HTERT RPE-1 (cell line): ENCODE measurements around the gene MCMBP.
"Not testable (repeated sequence)": the region's sequence is repeated elsewhere in the genome, so short reads cannot be mapped to it uniquely, and the experiment has no call there.

Experiments used
- in situ Hi-C: fragments of 300-500 bp; cut with MboI; formaldehyde crosslinking; loops from 4 replicates; pipeline ENCODE4 v1.14.3; 2020; ENCODE audit warnings: low sequenced_read_pairs

The MCMBP gene

DNA sequence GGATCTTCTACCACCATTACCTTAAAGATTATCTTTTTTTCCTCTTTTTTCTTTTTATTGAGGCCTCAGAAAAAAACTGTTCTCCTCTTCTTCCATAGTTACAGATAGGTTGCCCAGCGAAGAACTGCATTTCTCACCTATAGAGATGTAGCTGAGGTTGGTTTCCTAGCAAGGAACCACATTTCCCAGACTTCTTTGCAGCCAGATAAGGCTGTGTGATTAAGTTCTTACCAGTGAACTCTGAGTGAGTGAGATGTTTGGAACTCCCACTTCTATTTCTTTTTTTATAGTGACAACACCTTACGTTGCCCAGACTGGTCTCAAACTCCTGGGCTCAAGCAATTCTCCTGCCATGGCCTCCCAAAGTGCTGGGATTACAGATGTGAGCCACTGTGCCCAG is 5.9 kb upstream of the MCMBP start:
- in situ Hi-C loops = no loop called here

- in situ Hi-C loops = no loop called here
These were observed 428 bp upstream of the MCMBP start for GRCh38 chr10:119872860-119873681.

- in situ Hi-C loops = no loop called here
These were observed 598 bp downstream of the MCMBP start for GRCh38 chr10:119871881-119872609.

DNA sequence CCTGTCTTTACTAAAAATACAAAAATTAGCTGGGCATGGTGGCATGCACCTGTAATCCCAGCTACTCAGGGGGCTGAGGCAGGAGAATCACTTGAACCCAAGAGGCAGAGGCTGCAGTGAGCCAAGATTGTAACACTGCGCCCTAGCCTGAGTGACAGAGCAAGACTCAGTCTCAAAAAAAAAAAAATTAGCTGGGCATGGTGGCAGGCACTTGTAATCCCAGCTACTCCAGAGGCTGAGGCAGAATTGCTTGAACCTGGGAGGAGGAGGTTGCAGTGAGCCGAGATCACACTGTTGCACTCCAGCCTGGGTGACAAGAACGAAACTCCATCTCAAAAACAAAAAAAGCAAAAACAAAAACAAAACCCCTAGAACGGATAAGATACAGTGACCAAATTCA is 3.2 kb downstream of the MCMBP start:
- in situ Hi-C loops = not testable (repeated sequence)

GRCh38 chr10:119867317-119867716 is 5.3 kb downstream of the MCMBP start:
- in situ Hi-C loops = no loop called here

GRCh38 chr10:119865699-119866240 is 6.9 kb downstream of the MCMBP start:
- in situ Hi-C loops = no loop called here

DNA sequence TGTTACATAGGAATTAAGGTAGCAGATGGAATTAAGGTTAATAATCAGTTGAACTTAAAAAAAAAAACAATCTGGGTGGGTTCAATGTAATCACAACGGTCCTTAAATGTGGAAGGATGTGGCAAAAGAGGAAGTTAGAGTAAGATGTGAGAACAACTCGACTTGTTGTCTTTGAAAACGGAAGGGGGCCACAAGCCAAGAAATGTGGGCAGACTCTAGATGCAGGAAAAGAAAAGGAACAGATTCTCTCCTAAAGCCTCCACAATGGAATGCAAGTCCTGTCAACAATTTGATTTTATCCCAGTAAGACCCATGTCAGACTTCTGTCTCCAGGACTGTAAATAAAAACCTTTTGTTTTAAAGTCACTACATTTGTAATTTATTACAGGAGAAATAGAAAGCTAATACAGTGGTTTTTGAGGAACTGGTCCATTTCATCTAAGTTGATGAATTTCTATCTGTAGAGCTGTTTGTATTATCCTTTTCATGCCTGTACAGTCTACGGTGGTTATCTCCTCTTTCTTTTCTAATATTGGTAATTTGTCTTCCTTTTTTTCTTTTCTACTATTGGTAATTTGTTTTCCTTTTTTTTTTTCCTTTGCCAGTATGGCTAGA is 8.6 kb downstream of the MCMBP start:
- in situ Hi-C loops = no loop called here

DNA sequence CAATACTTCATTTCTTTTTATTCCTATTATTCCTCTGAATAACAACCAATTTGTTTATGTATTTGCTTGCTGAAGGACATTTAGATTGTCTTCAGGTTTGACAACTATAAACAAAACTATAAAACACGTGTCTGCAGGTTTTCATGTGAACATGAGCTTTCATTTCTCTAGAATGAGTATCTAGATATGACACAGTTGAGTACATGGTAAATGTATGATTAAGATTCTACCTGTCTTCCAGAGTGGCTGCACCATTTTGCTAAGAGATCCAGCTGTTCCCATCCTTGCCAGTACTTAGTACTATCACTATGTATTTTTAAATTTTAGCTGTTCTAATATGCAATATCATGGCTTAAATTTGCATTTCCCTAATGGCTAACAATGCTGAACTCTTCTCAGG is 10.1 kb downstream of the MCMBP start:
- in situ Hi-C loops = no loop called here

- in situ Hi-C loops = no loop called here
These were observed 11.6 kb downstream of the MCMBP start for GRCh38 chr10:119860866-119861607.

DNA sequence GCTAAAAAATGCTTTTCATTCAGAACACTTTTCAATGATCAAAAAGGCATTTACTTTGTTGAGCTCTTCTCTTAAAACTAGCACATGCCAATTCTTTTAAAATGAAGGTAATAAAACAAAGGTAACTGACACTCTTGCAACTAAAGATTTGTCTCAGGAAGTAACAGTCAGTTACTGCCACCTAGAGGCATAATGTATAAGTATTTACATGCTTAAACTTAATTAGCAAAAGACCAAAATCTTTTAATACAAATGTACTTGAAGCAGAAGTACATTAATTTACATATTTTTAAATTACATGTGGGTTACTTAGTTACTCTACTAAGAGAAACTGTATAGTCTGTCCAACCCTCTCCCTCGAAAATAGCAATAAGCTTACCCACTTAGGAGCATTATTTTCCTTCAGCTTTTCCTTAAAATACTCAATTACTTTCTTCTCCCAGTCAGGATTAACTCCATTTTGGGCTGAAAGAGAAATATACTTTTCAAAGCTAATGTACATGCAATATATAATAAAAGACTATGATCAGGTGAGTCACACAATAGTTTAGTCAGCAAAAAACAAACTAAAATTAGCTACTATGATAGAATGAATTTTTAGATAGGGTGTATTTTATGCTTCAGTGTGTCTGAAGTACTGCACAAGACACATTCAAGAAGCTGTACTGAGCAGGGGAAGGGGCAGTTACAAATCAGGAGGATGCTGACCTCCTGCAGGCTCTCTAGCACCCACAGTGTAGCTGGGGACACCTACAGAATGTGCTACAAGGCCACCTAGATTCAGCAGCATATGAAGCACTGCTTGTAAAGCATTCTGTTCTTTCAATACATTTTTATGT is 13.0 kb downstream of the MCMBP start:
- in situ Hi-C loops = no loop called here

DNA sequence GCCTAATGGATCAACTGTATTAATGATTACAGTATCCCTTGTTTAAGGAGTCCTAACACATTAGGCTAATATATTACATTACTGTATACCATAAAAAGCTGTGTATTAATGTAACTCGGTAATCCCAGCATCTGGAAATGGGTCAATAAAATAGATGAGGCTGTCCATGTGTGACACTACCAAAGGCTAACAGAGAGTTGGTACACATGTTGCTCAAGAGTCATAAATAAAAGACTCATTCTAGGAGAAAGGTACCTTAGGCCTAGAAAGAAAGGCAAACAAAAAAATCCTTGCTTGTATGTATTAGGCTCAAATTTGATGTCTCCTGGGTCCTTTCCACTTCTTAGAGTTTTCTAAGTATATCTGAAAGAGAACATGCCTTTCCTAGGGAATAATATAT is 14.6 kb downstream of the MCMBP start:
- in situ Hi-C loops = no loop called here

DNA sequence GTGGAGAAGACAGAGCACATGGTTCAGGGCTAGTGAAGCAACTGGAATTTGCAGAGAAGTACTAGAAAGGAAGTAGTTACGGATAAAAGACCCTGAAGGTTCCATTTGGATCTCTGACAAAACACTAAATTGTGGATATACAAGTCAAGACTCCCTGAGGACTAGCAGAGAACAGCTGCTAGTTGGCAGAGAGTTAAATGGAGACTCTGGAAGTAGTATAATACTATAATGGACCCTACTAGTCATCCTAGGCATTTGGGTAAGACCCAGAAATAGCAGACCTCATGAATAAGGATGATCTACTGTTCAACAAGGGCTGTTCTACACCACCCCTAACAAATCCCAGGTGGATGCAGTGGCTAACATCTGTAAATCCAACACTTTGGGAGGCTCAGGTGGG is 19.1 kb downstream of the MCMBP start:
- in situ Hi-C loops = no loop called here

DNA sequence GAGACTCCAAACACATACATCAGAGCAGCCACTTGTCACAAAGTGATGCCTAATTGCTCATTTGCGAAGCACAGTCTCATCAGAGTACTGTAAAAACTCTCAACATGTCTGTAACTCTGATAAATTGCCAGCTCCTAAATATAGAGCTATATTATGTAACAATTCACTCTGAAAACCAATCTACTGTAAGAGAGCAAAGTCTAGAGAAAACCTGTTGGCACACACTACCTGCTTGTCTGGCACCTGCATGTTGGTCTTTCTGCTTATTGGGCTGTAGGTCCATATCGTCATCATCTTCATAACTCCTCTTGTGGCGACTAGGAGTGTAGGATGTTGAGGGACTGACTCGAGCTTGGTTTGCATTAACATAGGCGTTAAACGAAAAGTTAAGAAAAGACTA is 19.8 kb downstream of the MCMBP start:
- in situ Hi-C loops = no loop called here

DNA sequence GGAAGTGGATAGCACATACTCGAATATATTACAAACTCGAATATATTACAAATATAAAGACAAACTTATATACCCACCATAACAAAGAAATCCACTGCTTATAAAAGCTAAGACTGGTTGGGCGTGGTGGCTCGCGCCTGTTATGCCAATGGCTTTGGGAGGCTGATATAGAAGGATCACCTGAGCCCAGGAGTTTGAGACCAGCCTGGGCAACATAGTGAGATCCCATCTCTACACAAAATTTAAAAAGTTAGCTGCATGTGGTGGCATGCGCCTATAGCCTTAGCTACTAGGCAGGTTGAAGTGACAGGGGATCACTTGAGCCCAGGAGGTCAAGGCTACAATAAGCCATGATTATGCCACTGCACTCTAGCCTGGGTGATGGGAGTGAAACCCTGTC is 20.4 kb downstream of the MCMBP start:
- in situ Hi-C loops = no loop called here

- in situ Hi-C loops = no loop called here
These were observed 22.7 kb downstream of the MCMBP start for GRCh38 chr10:119849944-119850343.

- in situ Hi-C loops = no loop called here
These were observed 23.4 kb downstream of the MCMBP start for GRCh38 chr10:119849031-119849789.

GRCh38 chr10:119845656-119846055 is 27.0 kb downstream of the MCMBP start:
- in situ Hi-C loops = no loop called here

DNA sequence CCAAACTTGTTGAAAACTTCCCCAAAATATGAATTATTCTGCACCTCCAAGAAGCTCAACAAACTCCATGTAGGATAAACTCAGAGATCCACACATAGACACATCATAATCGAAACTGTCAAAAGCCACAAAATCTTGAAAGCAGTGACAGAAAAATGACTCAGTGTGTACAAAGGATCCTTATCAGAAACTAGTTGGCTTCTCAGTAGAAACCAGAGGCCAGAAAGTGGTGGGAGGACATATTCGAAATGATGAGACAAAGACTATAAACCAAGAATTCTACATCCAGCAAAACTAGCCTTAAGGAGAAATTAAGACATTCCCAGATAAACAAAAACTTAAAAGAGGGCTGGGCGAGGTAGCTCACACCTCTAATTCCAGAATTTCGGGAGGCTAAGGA is 38.5 kb downstream of the MCMBP start:
- in situ Hi-C loops = no loop called here

DNA sequence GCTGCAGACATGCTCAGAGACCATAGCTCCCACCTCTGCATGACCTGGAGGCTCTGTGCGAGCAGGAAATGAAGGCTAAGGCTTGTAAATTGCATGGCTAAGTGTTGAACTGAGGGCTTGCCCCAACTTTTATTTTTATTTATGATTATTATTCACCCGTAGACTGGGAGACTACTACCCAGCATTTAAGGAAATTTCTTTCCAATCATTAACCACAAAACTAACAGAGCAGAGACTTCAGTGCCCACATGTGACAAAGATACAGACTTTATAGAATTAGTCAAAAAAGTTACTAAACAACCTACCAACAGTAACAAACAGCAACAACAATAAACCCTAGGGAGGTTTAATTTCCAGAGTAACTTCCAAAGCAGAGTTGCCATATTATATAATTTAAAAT is 39.7 kb downstream of the MCMBP start:
- in situ Hi-C loops = no loop called here
